Middle frontal gyrus (tissue), 1 donor: ENCODE results near the gene CCDC86.
"Not testable (repeated sequence)": the region's sequence is repeated elsewhere in the genome, so short reads cannot be mapped to it uniquely, and the experiment has no call there.

Experiments used
- DNase-seq: peaks from one replicate; pipeline ENCODE4 v3.0.0-alpha.2; 2015; ENCODE audit warnings: low spot score; ENCODE audit errors: extremely low spot score

CCDC86 gene

GRCh38 chr11:60841797-60842667 lies at the start of gene CCDC86:
Gene CCDC86 (plus strand): TSS chr11:60842113. CDS start chr11:60842125, 12 bp downstream.
- DNase-seq: peak; percentile 91

- DNase-seq: no peak
These were observed 49.4 kb upstream of the CCDC86 start for GRCh38 chr11:60792521-60792920.

DNA sequence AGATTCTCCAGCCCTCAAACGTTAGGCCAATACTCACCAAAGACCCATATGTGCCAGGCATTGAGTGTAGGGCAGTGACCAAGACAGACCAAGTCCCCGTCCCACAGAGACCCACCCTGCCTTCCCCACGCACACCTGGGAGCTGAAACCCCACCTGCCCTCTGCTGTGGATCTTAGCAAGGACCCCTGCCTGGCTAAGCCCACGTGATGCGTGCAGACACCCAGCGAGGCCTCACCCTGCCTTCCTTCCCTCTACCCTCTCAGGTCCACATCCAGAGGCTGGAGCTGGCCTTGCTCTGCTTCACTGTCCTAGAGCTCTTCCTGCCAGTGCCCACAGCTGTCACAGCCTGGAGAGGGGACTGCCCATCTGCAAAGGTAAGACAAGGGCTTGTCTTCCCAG lies 46.6 kb upstream of the CCDC86 start:
- DNase-seq: no peak

DNA sequence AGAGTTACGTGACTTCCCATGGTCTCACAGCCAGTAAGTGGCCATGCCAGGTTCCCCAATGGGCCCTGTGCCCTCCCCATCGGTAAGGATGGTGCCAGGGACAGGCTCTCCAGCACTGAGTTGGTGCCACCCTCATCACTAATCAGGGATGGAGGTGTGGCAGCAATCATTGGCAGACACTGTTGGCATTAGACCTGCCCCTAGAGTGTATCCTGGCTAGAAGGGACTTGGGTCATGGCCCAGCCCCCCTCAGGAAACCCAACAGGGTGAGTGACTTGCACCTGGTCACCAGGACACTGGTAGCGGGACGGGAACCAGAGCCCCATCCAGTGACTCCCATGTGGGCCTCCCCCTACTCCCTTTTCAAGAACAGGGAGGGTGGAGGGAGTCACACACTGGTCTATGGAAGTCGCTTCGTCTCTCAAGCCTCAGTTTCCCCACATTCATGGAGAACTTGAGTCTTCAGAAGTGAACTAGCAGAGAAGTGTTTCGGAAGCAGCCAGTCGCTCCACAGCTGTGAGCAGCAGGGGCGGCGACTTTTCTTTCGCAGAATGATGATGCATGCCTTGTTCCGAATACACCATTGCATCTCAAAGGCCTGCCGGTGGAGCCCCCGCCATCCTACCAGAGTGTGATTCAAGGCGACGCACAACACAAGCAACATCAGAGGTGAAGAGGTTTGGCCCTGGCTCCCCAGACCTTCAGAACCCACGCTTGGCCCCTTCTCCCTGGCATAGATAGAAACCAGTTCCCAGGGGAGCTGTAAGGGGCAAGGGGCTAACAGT lies 43.9 kb upstream of the CCDC86 start:
- no peak for DNase-seq

DNA sequence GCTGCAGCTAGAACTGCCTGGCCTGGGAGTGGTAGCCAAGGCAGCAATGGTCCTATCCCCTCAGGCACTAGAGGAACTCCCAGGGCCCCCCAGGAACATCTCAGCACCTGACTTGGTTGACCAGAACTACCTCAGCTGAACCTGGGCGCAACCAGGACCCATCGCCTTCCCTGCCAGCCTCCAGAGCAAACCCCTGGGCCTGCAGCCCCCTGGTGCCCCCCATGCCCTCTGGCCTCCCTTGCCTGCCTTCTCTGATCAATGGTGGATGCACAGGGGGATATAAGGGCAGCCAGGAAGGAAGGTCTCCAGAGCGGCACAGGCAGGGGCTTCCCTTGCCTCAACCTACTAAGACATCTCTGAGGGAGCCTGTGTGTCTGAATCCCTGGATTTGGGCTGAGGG lies 43.3 kb upstream of the CCDC86 start:
- DNase-seq: no peak

DNA sequence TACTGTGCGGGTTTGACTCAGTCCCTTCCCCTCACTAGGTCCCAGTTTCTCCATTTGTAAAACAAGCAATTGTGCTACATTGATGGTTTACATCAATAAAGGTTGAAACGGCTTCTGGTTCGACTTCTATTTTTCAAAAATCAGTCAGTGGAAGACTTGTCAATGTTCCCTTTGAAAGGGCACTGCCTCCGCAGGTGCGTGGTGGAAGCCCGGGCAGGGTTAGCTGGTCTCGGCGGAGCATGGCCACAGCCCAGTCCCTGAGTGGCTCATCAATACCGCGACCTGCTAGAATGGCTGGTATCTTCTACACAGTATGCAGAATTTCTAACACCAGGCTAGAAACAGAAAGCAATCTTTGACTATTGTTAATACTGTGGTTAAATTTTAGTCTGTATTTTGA lies 40.7 kb upstream of the CCDC86 start:
- DNase-seq: no peak

DNA sequence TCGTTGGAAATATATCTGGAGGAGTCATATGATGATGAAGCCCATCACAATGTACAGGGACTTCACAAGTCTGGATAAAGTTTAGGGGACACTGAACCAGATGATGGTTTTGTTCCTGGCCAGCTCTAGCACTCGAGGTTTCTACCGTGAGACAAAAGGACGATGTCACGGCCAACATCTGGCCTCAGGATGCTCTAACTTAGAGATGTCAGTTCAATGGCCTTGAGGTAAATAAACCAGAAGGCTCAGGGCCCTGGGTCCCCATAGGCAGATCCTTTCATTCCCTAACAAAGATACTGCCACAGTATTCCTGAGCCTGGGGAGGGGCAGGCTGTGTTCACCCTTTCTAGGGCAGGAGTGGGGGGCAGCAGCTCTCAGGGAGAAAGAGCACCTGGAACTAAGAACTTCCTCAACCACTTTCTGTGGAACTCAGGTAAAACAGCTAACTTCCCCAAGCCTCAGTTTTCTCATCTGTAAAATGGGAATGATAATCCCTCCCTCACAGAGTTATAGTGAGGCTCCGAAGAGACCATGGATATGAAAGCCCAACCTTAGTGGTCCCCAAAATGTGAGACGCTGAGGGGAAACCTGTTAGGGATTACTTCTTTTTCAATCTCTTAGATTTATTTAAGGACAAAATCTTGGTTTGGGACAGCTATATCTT lies 38.5 kb upstream of the CCDC86 start:
- DNase-seq: no peak

DNA sequence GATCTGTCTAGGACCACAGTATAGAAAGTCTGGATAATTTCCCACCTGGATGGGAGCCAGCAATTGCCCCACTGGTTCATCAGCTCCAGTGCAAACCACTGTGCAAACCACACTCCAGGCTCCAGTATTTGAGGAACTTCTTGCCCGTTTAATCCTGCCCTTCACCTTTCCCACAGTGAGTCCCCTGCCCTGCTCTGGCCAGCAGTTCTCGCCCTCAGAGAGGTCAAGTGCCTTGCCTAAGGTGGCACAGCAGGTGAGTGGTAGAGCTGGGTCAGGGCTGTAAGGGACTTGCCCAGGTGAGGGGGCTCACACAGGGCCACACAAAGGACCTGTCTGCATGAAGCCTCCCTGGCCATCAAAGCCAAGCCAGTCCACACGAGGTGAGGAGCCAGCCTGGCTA lies 32.7 kb upstream of the CCDC86 start:
- DNase-seq: no peak

DNA sequence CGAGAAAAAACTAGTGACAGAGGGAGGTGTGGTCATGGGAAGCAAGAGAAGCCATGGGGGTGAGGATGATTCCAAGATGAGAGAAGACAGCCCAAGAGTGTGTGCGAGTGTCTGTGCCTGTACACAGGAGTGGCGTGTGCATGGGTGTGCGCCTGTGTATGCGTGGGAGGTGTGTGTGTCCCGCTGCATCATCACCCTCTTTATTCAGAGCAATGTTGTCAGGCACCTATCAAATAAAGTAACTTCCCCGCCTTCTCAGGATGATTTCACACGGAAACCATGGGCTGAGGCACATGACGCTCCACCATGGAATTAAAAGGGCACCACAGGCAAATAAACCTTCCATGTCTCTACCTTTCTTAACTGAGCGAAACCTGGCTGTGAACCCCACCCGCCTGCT lies 32.2 kb upstream of the CCDC86 start:
- DNase-seq: no peak

GRCh38 chr11:60810151-60810550 lies 31.8 kb upstream of the CCDC86 start:
- no peak for DNase-seq

GRCh38 chr11:60810569-60810968 lies 31.3 kb upstream of the CCDC86 start:
- no peak for DNase-seq

DNA sequence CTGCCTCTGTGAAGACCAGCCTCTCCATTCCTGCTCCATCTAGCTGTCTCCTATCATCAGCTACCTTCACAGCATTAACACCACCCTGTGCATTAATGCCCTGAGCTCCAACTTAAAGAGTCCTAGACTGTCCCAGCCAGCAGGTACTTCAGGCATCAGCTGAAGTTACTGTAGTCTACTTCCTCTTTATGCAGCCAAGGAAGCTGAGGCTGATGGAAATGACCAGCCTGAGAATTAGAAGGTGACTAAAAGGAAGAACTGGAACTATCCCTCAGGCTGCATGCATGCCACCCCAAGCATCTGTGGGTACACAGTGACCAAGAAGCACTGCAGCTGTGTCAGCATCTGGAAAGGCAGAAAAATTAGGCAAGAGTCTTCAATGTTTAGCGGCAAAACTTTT lies 28.6 kb upstream of the CCDC86 start:
- no peak for DNase-seq

DNA sequence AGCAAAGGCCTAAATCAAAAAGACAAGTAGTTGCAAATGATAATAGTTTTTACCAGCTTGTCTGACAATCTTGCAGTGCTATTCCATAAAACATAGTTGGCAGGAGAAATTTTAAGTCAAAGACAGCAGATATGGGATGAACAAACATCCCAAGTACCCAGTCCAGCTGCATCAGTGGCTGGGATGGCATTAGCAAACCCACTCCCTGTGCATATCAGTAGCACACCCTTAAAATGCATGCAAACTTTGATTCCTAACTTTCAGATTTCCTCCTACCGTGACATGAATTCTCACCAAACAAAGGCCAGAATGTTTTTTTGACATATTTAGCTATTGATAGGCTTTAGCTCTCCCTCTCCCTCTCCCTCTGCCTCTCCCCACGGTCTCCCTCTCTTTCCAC lies 27.8 kb upstream of the CCDC86 start:
- DNase-seq: no peak

GRCh38 chr11:60816590-60817157 lies 25.2 kb upstream of the CCDC86 start:
- no peak for DNase-seq

GRCh38 chr11:60818057-60818456 lies 23.9 kb upstream of the CCDC86 start:
- no peak for DNase-seq

- DNase-seq: no peak
These were observed 19.9 kb upstream of the CCDC86 start for GRCh38 chr11:60821827-60822599.

DNA sequence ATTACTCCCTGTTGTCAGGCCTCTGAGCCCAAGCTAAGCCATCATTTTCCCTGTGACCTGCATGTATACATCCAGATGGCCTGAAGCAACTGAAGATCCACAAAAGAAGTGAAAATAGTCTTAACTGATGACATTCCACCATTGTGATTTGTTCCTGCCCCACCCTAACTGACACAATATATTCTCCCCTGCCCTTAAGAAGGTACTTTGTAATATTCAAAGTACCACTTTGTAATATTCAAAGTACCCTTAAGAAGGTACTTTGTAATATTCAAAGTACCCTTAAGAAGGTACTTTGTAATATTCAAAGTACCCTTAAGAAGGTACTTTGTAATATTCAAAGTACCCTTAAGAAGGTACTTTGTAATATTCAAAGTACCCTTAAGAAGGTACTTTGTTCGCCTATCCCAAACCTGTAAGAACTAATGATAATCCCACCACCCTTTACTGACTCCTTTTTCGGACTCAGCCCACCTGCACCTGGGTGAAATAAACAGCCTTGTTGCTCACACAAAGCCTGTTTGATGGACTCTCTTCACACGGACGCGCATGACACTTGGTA lies 18.1 kb upstream of the CCDC86 start:
- DNase-seq: not testable (repeated sequence)

- no peak for DNase-seq
These were observed 16.8 kb upstream of the CCDC86 start for GRCh38 chr11:60825118-60825517.

DNA sequence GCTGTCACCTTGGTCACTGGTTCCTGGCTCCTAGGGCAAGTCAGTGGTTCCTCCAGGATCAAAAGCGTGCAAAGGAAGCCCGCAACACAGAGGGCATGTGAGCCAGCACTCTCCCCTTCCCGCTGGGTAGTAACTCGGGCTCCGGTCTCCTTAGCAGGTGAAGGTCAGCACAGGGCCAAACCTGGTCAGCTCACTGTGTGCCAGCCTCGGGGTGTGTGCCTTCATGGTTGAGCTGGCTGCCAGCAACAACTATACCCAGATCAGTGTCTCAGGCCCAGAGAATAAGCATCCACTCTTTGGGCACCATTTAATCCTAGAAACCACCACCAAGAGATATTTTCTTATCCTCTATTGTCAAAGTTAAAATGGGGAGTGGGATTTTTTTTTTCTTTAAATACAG lies 16.1 kb upstream of the CCDC86 start:
- DNase-seq: no peak

- DNase-seq: peak; percentile 7
These were observed 11.3 kb upstream of the CCDC86 start for GRCh38 chr11:60830478-60831142.
